ENCODE data around the gene MBOAT7. TPM values are rescaled to one million over a fixed set of nuclear protein-coding genes. Genes with fewer than 3 reads are reported as not detected.

Gene MBOAT7
- polyA plus RNA-seq, 1 donor (not counting 4 experiments of a cell fraction or from before 2014, with no cell fraction given): 41.3 TPM

GRCh38 chr19:54136864-54137698, 52.3 kb downstream of the MBOAT7 start:
- dilution Hi-C loops (cut with MboI; ENCODE audit: extremely low pct_ligation_motif_present, low sequenced_read_pairs): no loop called here
- Histone ChIP-seq H3K36me3 (ENCODE audit: control insufficient read depth in 2 of 2, extremely low read depth in 1 of 2, insufficient read depth in 2 of 2, low read length in 2 of 2) (peaks cover 7 to 14% of the 10 kb centered on the region in 2 experiments), H3K4me2 (ENCODE audit: control insufficient read depth, extremely low read depth, insufficient read depth, low read depth, low read length) (peak overlapping the region; percentile 98), H3K4me1 (ENCODE audit: control insufficient read depth, extremely low read depth, insufficient read depth, low read length) (peaks cover 21% of the 10 kb centered on the region), H3K79me2 (ENCODE audit: control insufficient read depth, insufficient read depth, low read length) (peaks cover 42% of the 10 kb centered on the region), H3K9ac (ENCODE audit: control insufficient read depth, extremely low read depth, insufficient read depth, low read length) (peak overlapping the region; percentile 86), H3K9me1 (ENCODE audit: control insufficient read depth, extremely low read depth, insufficient read depth, low read length) (no peaks in the 10 kb centered on the region), H4K20me1 (ENCODE audit: control insufficient read depth, extremely low read depth, insufficient read depth, low read length) (peaks cover 9% of the 10 kb centered on the region), H2AFZ (ENCODE audit: control insufficient read depth, low read length) (peak overlapping the region; percentile 89), H3K4me3 (ENCODE audit: control insufficient read depth in 2 of 3, extremely low read depth in 1 of 3, insufficient read depth in 2 of 3, low read depth in 1 of 3, low read length in 3 of 3) (peak overlapping the region; percentile 83 to 91 (median 86)), H3K9me3 (ENCODE audit: control insufficient read depth, low read depth, low read length) (no peaks in the 10 kb centered on the region), H3K27me3 (ENCODE audit: control insufficient read depth, extremely low read depth, insufficient read depth, low read length) (no peaks in the 10 kb centered on the region), H3K27ac (ENCODE audit: control insufficient read depth, insufficient read depth, low read length) (peak overlapping the region; percentile 81)
- peak; percentile 100 for DNase-seq (ENCODE audit: low read depth, low spot score)
- FAIRE-seq: peak; percentile 94
- TF ChIP-seq CTCF (optimal IDR thresholded peaks at IDR 0.05 in 1 of 3, IDR thresholded peaks at IDR 0.05 in 1 of 3, conservative IDR thresholded peaks at IDR 0.05 in 1 of 3; ENCODE audit: extremely low read depth in 1 of 3, insufficient read depth in 2 of 3, low read length in 3 of 3) (no peak), EZH2 (IDR thresholded peaks at IDR 0.05; ENCODE audit: low read length) (no peak)

GRCh38 chr19:54136086-54136863, 53.1 kb downstream of the MBOAT7 start:
- no peak for TF ChIP-seq CTCF (optimal IDR thresholded peaks at IDR 0.05 in 1 of 3, IDR thresholded peaks at IDR 0.05 in 1 of 3, conservative IDR thresholded peaks at IDR 0.05 in 1 of 3; ENCODE audit: extremely low read depth in 1 of 3, insufficient read depth in 2 of 3, low read length in 3 of 3)
- dilution Hi-C loops (cut with MboI; ENCODE audit: extremely low pct_ligation_motif_present, low sequenced_read_pairs): no loop called here
- Histone ChIP-seq H3K9me3 (ENCODE audit: control insufficient read depth, low read depth, low read length) (no peaks in the 10 kb centered on the region), H3K27ac (ENCODE audit: control insufficient read depth, insufficient read depth, low read length) (peak overlapping the region; percentile 73), H3K9ac (ENCODE audit: control insufficient read depth, extremely low read depth, insufficient read depth, low read length) (peak overlapping the region; percentile 78), H3K36me3 (ENCODE audit: control insufficient read depth in 2 of 2, extremely low read depth in 1 of 2, insufficient read depth in 2 of 2, low read length in 2 of 2) (peaks cover 10 to 11% of the 10 kb centered on the region in 2 experiments), H2AFZ (ENCODE audit: control insufficient read depth, low read length) (peak overlapping the region; percentile 89), H4K20me1 (ENCODE audit: control insufficient read depth, extremely low read depth, insufficient read depth, low read length) (peaks cover 2% of the 10 kb centered on the region), H3K27me3 (ENCODE audit: control insufficient read depth, extremely low read depth, insufficient read depth, low read length) (no peaks in the 10 kb centered on the region), H3K4me2 (ENCODE audit: control insufficient read depth, extremely low read depth, insufficient read depth, low read depth, low read length) (peak overlapping the region; percentile 98), H3K4me3 (ENCODE audit: control insufficient read depth in 2 of 3, extremely low read depth in 1 of 3, insufficient read depth in 2 of 3, low read depth in 1 of 3, low read length in 3 of 3) (peak overlapping the region; percentile 48 to 91 (median 75)), H3K4me1 (ENCODE audit: control insufficient read depth, extremely low read depth, insufficient read depth, low read length) (peaks cover 21% of the 10 kb centered on the region), H3K9me1 (ENCODE audit: control insufficient read depth, extremely low read depth, insufficient read depth, low read length) (no peaks in the 10 kb centered on the region), H3K79me2 (ENCODE audit: control insufficient read depth, insufficient read depth, low read length) (peaks cover 34% of the 10 kb centered on the region)
- DNase-seq (ENCODE audit: low read depth, low spot score) (no peak), FAIRE-seq (peak; percentile 46)

Data from keratinocyte (primary cell).